PFSK-1 (cell line): ENCODE results near the gene MYL9.

Experiments
- POLR2AphosphoS5 ChIP-seq: IDR thresholded peaks from 2 replicates; pipeline ENCODE4 v1.6.1; 2012; ENCODE audit warnings: low read depth, mild to moderate bottlenecking, control low read depth, low read length, moderate library complexity
- SIN3A ChIP-seq: IDR thresholded peaks from 2 replicates; pipeline ENCODE4 v1.6.1; 2012; ENCODE audit warnings: mild to moderate bottlenecking, low read length, moderate library complexity, borderline replicate concordance; ENCODE audit not compliant: insufficient read depth
- TF ChIP-seq, protein P1 (sequence below), 2 experiments: IDR thresholded peaks; 2 replicates each; pipeline versions ENCODE4 v1.6.1 to v1.8.0; 2011 to 2012; ENCODE audit warnings: low read depth in 2 of 2, low read length in 2 of 2, control low read depth in 1 of 2, inconsistent platforms in 1 of 2, mild to moderate bottlenecking in 1 of 2, moderate library complexity in 1 of 2; ENCODE audit not compliant: insufficient read depth in 1 of 2

GRCh38 chr20:36578356-36579041, 37.2 kb downstream of the MYL9 start:
- TF ChIP-seq POLR2AphosphoS5 (no peak), SIN3A (no peak)
- TF ChIP-seq, protein P1, sequence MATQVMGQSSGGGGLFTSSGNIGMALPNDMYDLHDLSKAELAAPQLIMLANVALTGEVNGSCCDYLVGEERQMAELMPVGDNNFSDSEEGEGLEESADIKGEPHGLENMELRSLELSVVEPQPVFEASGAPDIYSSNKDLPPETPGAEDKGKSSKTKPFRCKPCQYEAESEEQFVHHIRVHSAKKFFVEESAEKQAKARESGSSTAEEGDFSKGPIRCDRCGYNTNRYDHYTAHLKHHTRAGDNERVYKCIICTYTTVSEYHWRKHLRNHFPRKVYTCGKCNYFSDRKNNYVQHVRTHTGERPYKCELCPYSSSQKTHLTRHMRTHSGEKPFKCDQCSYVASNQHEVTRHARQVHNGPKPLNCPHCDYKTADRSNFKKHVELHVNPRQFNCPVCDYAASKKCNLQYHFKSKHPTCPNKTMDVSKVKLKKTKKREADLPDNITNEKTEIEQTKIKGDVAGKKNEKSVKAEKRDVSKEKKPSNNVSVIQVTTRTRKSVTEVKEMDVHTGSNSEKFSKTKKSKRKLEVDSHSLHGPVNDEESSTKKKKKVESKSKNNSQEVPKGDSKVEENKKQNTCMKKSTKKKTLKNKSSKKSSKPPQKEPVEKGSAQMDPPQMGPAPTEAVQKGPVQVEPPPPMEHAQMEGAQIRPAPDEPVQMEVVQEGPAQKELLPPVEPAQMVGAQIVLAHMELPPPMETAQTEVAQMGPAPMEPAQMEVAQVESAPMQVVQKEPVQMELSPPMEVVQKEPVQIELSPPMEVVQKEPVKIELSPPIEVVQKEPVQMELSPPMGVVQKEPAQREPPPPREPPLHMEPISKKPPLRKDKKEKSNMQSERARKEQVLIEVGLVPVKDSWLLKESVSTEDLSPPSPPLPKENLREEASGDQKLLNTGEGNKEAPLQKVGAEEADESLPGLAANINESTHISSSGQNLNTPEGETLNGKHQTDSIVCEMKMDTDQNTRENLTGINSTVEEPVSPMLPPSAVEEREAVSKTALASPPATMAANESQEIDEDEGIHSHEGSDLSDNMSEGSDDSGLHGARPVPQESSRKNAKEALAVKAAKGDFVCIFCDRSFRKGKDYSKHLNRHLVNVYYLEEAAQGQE (IDR thresholded peaks at IDR 0.05; ENCODE audit: insufficient read depth in 1 of 2, low read depth in 2 of 2, low read length in 2 of 2), result no peak
